NCI-H146 (cell line): ENCODE results near the gene BTBD8.
A peak's percentile ranks its signal among the peaks of the same experiment; 100 is the strongest.

Experiments used
- DNase-seq: peaks from one replicate; lab custom pipeline; 2025; lab: John Stamatoyannopoulos, UW

Gene BTBD8

GRCh38 chr1:92094090-92094489, 13.9 kb downstream of the BTBD8 start:
- DNase-seq = no peak

- no peak for DNase-seq
Measured at GRCh38 chr1:92094595-92094994, 14.4 kb downstream of the BTBD8 start.

GRCh38 chr1:92095874-92096273, 15.7 kb downstream of the BTBD8 start:
- no peak for DNase-seq

GRCh38 chr1:92096317-92096716, 16.2 kb downstream of the BTBD8 start:
- no peak for DNase-seq

- no peak for DNase-seq
Measured at GRCh38 chr1:92105546-92106081, 25.5 kb downstream of the BTBD8 start.

- no peak for DNase-seq
Measured at GRCh38 chr1:92108631-92109030, 28.5 kb downstream of the BTBD8 start.

GRCh38 chr1:92117526-92117925, 37.4 kb downstream of the BTBD8 start:
- DNase-seq = no peak

GRCh38 chr1:92118826-92119225, 38.7 kb downstream of the BTBD8 start:
- DNase-seq = no peak

GRCh38 chr1:92123868-92124267, 43.7 kb downstream of the BTBD8 start:
- DNase-seq = no peak

GRCh38 chr1:92125204-92125603, 45.1 kb downstream of the BTBD8 start:
- no peak for DNase-seq

- DNase-seq = no peak
Measured at GRCh38 chr1:92126088-92126487, 45.9 kb downstream of the BTBD8 start.

- no peak for DNase-seq
Measured at GRCh38 chr1:92134331-92134730, 54.2 kb downstream of the BTBD8 start.

GRCh38 chr1:92136341-92136740, 56.2 kb downstream of the BTBD8 start:
- no peak for DNase-seq

- no peak for DNase-seq
Measured at GRCh38 chr1:92154934-92155333, 74.8 kb downstream of the BTBD8 start.

GRCh38 chr1:92159593-92159992, 79.4 kb downstream of the BTBD8 start:
- DNase-seq = no peak

GRCh38 chr1:92165389-92165788, 85.2 kb downstream of the BTBD8 start:
- no peak for DNase-seq

- DNase-seq = no peak
Measured at GRCh38 chr1:92167151-92167550, 87.0 kb downstream of the BTBD8 start.

- DNase-seq = peak; percentile 88
Measured at GRCh38 chr1:92168657-92169056, 88.5 kb downstream of the BTBD8 start.

GRCh38 chr1:92169214-92170005, 89.3 kb downstream of the BTBD8 start:
- DNase-seq = peak; percentile 12

- no peak for DNase-seq
Measured at GRCh38 chr1:92184632-92185031, 104.5 kb downstream of the BTBD8 start.

- no peak for DNase-seq
Measured at GRCh38 chr1:92186081-92186480, 105.9 kb downstream of the BTBD8 start.

- DNase-seq = no peak
Measured at GRCh38 chr1:92188436-92189255, 108.5 kb downstream of the BTBD8 start.

GRCh38 chr1:92191726-92192125, 111.6 kb downstream of the BTBD8 start:
- no peak for DNase-seq
